Stimulated activated CD8-positive, alpha-beta memory T cell treated with anti-CD3 and anti-CD28 coated beads, Interleukin-4, amount 100 ng/mL, for 24 hours (primary cell): ENCODE results near the gene GPR142.

Experiments
- DNase-seq: peaks from one replicate; pipeline ENCODE4 v3.0.0-alpha.2; 2020; ENCODE audit warnings: low read depth

Gene GPR142

DNA sequence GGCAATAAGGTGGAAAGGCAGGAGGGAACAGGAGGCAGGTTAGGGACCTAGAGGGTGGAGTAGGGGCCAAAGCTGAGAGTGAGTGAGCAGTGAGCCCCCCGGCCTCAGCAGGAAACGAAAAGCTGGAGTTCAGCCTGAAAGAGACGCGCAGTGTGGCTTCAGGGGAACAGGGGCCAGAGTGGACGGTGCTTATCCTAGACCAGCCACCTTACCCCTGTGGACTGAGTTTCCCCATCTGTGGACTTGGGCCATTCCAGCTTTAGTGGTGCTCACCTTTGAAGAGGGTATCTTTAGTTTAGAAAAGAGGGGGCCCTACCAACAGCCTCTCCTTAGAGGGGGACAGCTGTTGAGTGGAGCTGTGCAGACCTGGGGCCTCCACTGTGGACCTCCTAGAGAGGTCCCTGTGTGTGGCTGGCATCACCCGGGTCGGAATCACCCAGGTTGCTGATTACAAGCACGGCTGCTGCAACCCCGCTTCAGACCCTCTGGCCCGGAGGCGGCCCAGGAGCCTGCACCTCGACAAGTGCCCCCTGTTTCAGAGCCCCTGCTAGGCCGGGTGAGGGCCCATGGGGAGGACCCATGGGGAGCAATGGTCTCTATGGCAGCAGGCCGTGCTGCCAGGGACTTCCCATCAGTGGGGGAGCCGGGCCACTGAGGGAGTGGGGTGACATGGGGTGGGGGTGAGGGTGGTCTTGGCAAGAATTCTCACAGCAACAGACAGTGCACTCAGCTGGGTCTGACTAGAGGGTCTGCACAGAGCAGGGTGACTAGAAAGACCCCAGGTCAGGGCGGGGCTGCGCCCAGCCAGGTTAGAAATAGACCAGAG lies 2.6 kb downstream of the GPR142 start:
- no peak for DNase-seq

DNA sequence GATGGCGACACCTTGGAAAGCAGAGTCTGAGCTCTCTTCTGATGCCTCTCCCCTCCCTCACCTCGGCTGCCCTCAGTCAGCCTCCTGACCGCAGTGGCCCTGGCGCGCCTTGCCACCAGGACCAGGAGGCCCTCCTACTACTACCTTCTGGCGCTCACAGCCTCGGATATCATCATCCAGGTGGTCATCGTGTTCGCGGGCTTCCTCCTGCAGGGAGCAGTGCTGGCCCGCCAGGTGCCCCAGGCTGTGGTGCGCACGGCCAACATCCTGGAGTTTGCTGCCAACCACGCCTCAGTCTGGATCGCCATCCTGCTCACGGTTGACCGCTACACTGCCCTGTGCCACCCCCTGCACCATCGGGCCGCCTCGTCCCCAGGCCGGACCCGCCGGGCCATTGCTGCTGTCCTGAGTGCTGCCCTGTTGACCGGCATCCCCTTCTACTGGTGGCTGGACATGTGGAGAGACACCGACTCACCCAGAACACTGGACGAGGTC lies 4.4 kb downstream of the GPR142 start:
- no peak for DNase-seq

DNA sequence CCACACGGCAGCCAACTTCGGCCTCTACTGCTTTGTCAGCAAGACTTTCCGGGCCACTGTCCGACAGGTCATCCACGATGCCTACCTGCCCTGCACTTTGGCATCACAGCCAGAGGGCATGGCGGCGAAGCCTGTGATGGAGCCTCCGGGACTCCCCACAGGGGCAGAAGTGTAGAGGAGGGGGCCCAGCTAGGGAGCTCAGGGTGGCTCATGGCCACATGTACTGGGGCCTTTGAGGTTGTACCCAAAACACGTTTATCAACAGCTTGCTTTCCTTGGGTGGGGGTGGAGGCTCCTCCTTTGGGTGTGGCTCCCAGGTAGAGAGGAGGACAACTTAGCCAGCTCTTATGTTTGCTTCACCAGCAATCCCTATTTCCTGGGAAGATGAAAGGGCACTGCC lies 5.1 kb downstream of the GPR142 start:
- no peak for DNase-seq

DNA sequence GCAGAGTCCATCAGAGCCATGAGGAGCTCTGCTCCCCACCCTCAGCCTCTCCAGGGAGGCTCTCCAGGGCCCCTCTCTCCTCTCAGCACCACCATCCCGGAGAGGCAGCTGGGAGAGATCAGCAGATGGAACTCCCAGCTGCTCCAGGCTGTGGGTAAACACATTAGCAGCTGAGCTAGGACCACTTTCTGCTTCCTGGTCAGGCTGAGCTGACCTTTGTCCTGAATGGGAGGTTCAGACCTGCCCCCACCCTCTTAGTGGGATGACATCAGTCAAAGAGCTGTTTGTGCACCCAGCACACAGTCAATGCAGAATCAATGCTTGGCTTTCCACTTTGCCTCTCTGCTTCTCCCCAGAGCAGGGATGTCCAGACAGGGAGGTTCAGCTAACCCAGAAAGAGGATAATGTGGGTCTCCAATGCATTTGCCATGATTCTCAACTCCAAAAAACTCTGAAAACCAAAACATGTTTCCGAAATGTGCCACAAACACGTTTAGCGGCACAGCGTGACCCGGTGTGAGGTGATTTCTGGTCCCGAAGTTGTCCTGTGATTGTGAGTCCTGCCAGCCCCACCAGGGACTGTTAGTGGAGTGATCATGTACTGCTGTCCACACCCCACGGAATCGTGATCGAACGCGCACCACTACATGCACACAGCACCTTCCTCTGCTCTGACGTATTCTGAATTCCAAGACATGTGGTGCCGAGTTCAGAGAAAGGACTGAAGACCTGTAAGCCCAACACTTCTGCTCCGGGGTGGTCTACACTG lies 6.7 kb downstream of the GPR142 start:
- DNase-seq: no peak

DNA sequence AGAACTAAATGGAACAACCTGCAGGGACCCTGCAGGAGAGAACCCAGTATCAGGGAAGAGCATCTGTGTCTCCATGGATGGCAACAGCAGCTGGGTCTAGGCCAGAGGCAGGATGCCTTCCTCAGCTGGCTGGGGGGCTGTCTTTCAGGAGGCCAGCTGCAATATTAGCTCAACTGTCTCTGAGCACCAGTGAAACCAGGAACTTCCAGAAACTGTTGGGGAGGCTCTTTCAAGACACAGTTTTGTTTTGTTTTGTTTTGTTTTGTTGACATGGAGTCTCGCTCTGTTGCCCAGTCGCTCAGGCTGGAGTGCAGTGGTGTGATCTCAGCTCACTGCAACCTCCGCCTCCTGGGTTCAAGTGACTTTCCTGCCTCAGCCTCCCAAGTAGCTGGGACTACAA lies 7.6 kb downstream of the GPR142 start:
- no peak for DNase-seq

DNA sequence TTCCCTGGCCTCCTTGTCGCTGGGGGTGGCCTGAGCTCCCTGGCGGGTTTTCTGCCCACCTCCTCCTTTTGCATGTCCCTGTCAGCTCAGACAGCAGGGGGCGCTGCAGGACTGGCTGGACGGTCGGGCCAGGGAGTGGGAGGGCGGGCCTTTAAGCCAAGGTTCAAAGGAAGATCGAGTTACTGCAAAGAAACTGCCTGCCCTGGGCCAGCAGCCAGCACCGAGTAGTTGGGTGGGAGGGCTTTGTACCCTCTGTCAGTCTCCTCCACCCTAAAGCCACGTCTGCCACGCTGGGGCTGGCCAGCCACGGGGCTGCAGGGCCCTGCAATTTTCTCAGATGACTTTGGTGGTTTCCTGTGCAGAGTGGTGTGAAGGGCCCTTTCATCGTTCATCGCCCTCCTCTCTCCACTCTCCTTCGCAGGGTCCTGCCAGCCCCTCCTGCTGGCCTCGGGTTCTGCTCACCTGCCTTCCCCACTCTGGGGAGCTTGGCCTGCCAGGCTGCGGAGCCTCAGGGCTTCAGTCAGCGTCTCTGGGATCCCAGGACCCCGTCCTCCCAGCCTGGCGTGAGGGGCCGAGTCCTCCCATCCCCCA lies 12.3 kb downstream of the GPR142 start:
- peak; percentile 87 for DNase-seq

DNA sequence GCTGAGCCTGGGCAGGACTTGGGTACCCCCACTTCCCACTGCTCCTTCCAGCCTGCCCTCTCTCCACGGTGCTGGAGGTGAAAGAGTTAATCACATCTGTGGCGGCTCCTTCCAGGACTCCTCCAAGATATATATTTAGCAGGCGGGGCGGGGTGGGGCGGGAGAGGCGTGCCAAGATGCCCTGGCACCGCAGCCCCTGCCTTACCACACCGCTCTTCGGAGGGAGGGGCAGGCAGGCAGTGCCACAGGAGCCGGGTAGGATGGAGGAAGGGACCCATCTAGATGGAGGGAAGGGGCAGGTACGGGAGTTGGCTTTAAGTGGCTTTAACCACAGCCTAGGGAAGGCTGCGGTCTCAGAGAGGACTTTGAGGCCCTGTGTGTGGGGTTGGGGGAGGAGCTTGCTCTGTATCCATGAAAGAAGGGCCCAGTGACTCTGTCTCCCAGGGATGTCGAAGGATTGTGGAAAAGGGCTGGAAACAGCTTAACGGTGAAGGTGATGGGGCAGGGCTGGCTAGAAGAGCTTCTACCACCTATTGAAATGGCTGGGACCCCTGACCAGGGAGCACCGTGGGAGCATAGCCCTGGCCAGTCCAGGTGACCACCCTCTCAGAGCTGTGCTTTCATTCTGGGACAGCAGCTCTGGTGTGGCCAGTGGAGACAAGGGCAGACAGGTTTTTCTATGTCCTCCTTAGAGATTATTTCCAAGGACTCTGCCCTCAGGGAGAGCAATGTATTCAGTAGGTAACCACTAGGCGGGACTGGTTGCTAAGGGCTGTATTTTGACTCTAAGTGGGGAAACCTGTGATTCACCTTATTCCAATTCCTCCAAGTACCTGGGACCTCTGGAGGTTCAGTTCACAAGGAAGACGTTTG lies 13.0 kb downstream of the GPR142 start:
- no peak for DNase-seq

DNA sequence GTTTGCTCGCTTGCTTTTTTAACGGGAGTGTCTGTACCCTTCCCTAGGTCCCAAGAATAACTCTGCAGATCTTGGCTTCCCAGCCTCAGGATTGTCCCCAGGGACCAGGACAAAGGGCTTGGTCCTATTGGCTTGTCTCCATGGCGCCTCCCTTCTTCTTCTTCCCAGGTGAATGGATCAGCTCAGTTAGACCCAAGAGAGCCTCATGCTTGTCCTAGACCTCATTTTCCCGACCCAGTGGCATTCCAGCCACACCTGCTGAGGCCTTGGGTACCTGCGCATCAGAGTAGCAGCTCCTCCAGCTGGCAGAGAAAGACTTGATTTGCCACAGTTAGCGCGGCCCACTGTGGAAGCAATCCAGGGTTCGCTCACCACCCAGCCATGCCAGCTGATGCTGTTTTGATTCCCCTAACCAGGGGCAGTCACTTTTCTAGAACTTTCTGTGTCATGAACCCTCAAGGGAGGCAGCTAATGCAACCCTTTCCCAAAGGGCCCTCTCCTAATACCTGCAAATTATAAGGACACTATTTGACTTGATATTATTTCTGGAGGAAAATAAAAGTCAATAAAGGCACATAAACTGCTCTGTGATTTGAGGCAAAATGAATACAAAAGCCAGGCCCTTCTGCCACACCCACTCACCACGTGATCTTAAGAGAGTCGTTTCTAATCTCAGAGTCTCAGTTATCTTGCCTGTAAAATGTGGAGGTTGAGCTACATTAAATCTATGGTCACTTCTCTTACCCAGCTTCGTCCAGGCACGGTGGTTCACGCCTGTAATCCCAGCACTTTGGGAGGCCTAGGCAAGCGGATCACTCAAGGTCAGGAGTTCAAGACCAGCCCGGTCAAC lies 13.9 kb downstream of the GPR142 start:
- no peak for DNase-seq

DNA sequence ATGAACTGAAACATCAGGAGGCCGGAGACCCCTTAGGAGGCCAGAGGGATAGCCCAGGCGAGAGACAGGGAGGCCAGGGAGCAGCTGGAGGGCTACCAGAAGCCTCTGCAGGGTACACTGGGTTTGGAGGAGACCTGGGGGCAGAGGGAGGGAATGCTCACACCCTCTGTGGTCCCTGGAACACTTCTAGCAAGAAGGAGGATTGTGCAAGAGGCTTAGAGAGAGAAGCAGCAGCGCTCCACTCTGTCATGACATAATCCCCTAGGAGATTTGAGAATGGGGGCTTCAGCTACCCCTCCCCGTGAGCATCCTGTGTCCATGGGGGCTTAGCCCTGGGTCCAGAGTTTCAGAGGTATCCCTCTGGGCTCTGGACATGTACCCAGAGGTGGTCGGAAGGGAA lies 15.8 kb downstream of the GPR142 start:
- no peak for DNase-seq

DNA sequence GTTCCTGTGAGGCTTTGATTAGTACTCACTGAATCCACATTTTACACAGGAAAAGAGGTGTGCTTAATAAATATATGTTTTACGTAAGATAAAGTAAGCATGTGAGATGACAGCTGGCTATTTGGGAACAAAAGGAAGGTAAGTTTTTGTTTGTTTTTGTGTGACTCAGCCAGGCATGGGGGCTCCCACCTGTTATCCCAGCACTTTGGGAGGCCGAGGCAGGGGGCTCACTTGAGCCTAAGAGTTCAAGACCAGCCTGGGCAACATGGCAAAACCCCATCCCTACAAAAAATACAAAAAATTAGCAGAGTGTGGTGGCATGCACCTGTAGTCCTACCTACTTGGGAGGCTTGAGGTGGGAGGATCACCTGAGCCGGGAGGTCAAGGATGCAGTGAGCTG lies 17.9 kb downstream of the GPR142 start:
- no peak for DNase-seq

DNA sequence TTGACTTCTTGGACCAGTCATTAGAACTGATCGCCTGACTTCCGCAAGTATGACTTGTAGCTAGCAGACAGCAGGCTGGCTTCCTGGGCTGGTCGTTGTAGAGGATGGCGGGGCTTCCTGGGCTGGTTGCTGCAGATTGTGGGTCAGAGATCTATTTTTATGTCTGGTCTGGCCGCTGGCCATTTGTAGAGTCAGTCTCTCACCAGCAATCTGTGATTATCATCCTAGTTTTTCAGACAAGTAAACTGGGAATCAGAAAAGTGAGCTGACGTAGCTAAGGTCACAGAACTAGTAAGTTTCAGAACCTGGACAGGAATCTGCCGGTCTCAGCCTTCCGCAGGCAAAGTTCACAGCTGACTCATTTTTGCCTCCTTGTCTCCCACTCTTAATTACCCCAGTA lies 19.1 kb downstream of the GPR142 start:
- DNase-seq: no peak

DNA sequence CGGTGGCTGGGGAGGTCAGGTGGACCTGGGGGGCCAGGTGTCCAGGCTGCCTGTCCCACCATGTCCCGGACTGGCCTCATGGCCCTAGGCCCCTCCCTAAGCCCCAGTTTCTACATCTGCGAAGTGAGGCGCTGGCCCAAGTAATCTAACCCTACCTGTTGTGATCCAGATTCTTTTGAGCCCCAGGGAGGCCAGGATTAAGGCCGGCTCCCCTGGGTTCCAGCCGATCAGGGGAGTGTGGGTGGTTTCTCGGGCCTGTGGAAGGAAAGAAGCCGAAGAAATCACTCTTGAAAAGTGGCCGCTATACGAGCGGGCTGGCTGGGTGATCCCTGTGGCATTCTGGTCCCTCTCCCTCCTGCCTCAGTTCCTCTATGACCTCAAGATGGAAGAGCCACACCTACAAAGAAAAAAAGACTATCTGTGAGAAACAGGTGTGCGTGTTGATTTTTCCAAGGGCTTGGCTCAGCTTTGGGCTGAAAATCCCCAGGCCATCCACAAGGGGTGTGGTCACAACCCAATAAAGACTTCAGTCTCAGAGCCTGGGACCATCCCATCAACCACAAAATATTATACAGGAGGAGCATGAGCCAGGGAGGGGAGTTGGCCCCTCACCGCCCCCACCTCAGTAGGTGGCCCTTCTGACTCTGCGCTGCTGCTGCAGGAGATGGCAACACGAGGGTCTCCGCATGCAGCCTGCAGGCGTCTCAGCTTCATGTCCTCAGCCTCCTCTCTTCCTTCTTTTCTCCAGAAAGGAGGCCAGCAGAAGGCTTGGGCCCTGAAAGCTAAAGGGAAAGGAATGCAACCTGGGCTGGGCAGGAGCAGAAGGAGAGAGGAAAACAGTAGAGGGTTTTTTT lies 20.3 kb downstream of the GPR142 start:
- no peak for DNase-seq

DNA sequence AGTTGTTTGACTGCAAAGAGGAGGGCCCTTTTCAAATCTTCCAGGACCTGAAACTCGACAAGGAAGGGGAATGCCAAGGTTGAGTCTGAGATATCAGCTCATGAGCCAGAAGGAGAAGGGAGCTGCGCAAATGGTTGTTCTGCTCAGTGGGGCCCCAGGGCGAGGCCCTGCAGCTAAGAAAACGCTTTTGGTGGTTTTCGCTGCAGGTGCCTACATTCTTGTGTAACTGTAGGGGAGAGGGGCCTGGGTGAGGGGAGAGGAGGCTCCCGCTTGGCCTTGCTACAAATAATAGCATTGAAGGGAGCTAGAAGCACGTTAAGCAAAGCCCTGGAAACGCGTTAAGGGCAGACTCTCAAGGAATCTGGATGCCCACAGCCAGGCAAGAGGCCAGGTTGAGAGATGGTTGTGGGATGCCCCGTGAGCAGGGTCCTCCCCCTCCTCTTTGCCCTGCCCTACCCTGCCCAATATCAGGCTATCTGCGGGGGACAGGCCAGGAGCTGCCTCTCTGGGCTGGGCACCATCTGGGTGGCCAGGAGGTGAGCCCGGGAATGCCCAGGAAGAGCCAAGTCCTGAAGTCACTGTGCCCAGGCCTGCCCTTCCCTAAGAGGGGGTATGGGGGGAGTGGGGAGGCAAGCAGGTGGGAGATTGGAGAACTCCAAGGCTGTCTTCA lies 21.9 kb downstream of the GPR142 start:
- no peak for DNase-seq

DNA sequence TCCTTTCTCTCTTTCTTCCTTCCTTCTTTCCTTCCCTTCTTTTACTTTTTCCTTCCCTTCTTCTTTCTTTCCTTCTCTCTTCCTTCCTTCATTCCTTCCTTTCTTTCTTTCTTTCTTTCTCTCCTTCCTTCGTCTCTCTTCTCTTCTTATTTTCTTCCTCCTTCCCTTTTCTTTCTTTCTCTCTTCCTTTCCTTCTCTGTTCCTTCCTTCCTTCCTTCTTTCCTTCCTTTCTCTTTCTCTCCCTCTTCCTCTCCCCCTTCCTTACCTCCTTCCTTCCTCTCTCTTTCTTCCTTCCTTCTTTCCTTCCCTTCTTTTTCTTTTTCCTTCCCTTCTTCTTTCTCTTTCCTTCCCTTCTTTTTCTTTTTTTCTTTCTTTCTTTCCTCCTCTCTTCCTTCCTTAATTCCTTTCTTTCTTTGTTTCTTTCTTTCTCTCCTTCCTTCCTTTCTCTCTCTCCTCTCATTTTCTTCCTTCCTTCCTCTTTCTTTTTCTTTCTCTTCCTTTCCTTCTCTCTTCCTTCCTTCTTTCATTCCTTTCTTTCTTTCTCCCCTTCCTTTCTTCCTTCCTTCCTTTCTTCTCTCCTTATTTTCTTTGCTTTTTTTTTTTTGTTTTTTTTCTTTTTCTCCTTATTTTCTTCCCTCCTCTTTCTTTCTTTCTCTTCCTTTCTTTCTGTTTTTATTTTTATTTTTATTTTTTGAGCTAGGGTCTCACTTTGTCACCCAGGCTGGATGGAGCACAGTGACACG lies 22.8 kb downstream of the GPR142 start:
- DNase-seq: no peak

DNA sequence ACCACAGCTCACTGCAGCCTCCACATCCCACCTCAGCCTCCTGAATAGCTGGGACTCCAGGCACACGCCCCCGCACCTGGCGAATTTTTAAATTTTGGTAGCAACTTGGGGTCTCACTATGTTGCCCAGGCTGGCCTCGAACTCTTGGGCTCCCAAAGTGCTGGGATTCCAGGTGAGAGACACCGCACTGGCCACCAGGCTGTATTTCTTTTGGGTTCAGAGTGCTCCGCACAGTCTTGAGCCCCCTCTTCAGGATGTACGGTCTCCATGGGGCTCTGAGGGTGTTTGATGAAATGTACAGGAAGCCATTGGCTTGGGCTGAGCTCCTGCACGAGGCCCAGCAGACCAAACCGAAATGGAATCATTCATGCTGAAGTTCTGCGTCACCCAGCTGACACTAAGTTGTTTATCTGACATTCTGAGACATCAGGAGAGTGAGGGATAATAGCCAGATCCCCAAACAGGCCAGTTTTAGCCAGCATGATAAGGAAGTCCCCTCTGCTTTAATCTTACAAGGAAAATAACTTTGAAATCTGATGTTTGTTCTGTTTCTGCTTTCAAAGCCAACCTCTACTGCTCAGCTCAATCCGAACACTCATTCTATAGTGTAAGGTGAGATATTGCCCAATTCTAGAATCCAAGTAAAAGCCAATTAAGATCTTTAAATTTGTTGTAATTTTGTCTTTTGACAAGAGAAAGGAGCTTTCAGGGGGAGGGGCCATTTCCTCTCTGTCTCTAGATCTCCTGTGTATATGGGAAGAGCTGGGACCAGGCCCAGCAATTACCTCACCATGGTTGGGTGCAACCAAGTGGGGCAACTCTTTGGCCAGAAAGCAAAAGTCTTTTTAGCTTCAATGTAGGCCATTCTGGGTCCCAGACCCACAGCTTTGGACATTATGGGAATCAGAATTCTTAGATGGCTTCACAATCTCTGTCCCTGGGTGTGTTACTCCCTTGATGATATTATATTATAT lies 23.7 kb downstream of the GPR142 start:
- DNase-seq: no peak

DNA sequence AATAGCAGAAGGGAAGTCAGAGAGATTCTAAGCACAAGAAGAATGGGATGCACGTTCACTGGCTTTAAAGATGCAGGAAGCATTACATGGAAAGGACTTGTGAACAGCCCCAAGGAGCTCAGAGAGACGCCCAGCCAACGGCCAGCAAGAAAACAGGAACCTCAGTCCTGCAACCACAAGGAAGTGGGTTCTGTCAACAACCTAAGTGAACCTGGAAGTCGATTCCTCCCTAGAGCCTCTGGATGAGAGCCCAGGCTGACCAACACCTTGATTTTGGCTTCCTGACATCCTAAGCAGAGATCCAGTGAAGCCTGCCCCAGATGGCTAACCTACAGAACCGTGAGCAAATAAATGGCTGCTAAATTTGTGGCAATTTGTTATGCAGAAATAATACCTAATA lies 24.5 kb downstream of the GPR142 start:
- no peak for DNase-seq

DNA sequence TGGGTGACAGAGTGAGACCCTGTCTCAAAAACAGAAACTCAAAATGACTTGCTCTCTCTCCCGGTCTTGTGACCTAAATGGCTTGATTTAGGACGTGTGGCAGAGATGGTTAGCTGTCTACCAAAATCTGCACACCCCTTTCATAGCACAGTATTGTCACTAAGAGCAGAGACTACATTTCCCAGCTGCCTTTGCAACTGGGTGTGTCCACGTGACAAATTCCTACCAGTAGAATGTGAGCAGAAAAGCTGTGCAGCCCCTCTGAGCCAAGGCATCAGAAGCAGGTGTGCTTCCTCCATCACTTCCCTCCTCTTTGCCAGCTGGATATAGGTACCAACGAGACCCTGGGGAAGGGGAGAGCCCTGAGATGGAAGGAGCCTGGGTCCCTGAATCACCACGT lies 25.5 kb downstream of the GPR142 start:
- no peak for DNase-seq
